Limb (tissue), 2 donors: ENCODE measurements around the gene GBP3.
"Not testable (repeated sequence)": the region's sequence is repeated elsewhere in the genome, so short reads cannot be mapped to it uniquely, and the experiment has no call there.

Experiments
- DNase-seq, 2 donors: peaks; one replicate each; pipeline ENCODE4 v3.0.0-alpha.2; 2016; ENCODE audit errors: extremely low spot score in 2 of 2

The GBP3 gene

GRCh38 chr1:89022167-89022959 is at the start of gene GBP3:
GBP3 (minus strand) TSS chr1:89022866; CDS start chr1:89020721, 2,145 bp downstream.
- no peak for DNase-seq

GRCh38 chr1:89070509-89070908 is 47.8 kb upstream of the GBP3 start:
- no peak for DNase-seq

GRCh38 chr1:89069951-89070350 is 47.3 kb upstream of the GBP3 start:
- DNase-seq = no peak

- no peak for DNase-seq
These were observed 45.6 kb upstream of the GBP3 start for GRCh38 chr1:89068291-89068690.

GRCh38 chr1:89065079-89065868 is 42.6 kb upstream of the GBP3 start, which contains the start of gene GBP1:
GBP1 (minus strand) TSS chr1:89065208; CDS start chr1:89063234, 1,974 bp downstream.
- DNase-seq = no peak

- no peak for DNase-seq
These were observed 42.0 kb upstream of the GBP3 start for GRCh38 chr1:89064632-89065031.

GRCh38 chr1:89063094-89063493 is 40.4 kb upstream of the GBP3 start:
- no peak for DNase-seq

GRCh38 chr1:89060091-89060490 is 37.4 kb upstream of the GBP3 start:
- DNase-seq = no peak

GRCh38 chr1:89051955-89052312 is 29.3 kb upstream of the GBP3 start:
- no peak for DNase-seq

- DNase-seq = no peak
These were observed 28.8 kb upstream of the GBP3 start for GRCh38 chr1:89051300-89051954.

- no peak for DNase-seq
These were observed 28.0 kb upstream of the GBP3 start for GRCh38 chr1:89050649-89051033.

- not testable (repeated sequence) for DNase-seq
These were observed 27.4 kb upstream of the GBP3 start for GRCh38 chr1:89049901-89050648.

GRCh38 chr1:89049187-89049586 is 26.5 kb upstream of the GBP3 start:
- not testable (repeated sequence) for DNase-seq

- no peak for DNase-seq
These were observed 25.1 kb upstream of the GBP3 start for GRCh38 chr1:89047734-89048133.

GRCh38 chr1:89046318-89047183 is 23.9 kb upstream of the GBP3 start:
- DNase-seq = not testable (repeated sequence)

GRCh38 chr1:89044970-89045721 is 22.5 kb upstream of the GBP3 start:
- no peak for DNase-seq

GRCh38 chr1:89043940-89044339 is 21.3 kb upstream of the GBP3 start:
- no peak for DNase-seq

GRCh38 chr1:89042491-89042890 is 19.8 kb upstream of the GBP3 start:
- no peak for DNase-seq

- DNase-seq = no peak
These were observed 19.1 kb upstream of the GBP3 start for GRCh38 chr1:89041721-89042120.
